H1 (cell line): ENCODE results near the gene NSF. TPM values are rescaled to one million over a fixed set of nuclear protein-coding genes. Genes with fewer than 3 reads are reported as not detected.

Source experiments
- CTCF ChIA-PET: fragments of 300-600 bp; sonication (Branson Sonifier 250); formaldehyde crosslinking; loops from one replicate; lab custom pipeline; 2021; ENCODE audit not compliant: partially characterized antibody; lab: Charles Lee
- POLR2A ChIA-PET: fragments of 300-600 bp; sonication (Branson Sonifier 250); formaldehyde crosslinking; loops from one replicate; lab custom pipeline; 2021; ENCODE audit warnings: inconsistent platforms; ENCODE audit not compliant: partially characterized antibody; lab: Charles Lee
- DNase-seq, 2 experiments: peaks; one replicate each; pipeline versions ENCODE4 v3.0.0 to v3.0.0-alpha.2; 2010 to 2022; ENCODE audit warnings: low spot score in 2 of 2, low read depth in 1 of 2, mixed read lengths in 1 of 2
- FAIRE-seq: peaks from 2 replicates; lab custom pipeline; 2011; peaks lifted over from hg19 to GRCh38; lab: Jason Lieb, UNC
- H2AFZ ChIP-seq: 2 replicates; pipeline ENCODE4 v1.8.1; 2012; ENCODE audit warnings: low read length, inconsistent platforms
- H2AK5ac ChIP-seq: 2 replicates; pipeline ENCODE4 v1.6.1; 2013; ENCODE audit warnings: low read depth, low read length
- H2BK120ac ChIP-seq: replicated peaks from 2 replicates; pipeline ENCODE3; 2013; ENCODE audit warnings: low read depth, low read length, inconsistent platforms
- H2BK12ac ChIP-seq: 2 replicates; pipeline ENCODE4 v1.6.1; 2013; ENCODE audit warnings: low read depth, low read length
- H2BK15ac ChIP-seq: 2 replicates; pipeline ENCODE4 v1.6.1; 2013; ENCODE audit warnings: low read length
- H2BK20ac ChIP-seq: 2 replicates; pipeline ENCODE4 v1.6.1; 2013; ENCODE audit warnings: low read length
- H2BK5ac ChIP-seq: 2 replicates; pipeline ENCODE4 v1.6.1; 2013; ENCODE audit warnings: low read depth, low read length
- H3K14ac ChIP-seq: 2 replicates; pipeline ENCODE4 v1.6.1; 2013; ENCODE audit warnings: inconsistent platforms; ENCODE audit not compliant: insufficient read length
- H3K18ac ChIP-seq: 2 replicates; pipeline ENCODE4 v1.6.1; 2013; ENCODE audit warnings: low read length; ENCODE audit errors: extremely low read depth
- H3K23ac ChIP-seq: 2 replicates; pipeline ENCODE4 v1.6.1; 2013; ENCODE audit warnings: inconsistent platforms; ENCODE audit not compliant: insufficient read length
- H3K23me2 ChIP-seq: 2 replicates; pipeline ENCODE4 v1.6.1; 2013; ENCODE audit warnings: low read depth, low read length
- H3K27ac ChIP-seq: 2 replicates; pipeline ENCODE4 v1.6.1; 2011; ENCODE audit warnings: low read depth, low read length, inconsistent platforms
- H3K27me3 ChIP-seq, 4 experiments: replicated peaks in 1 of 4; 1 replicate in 1 of 4; 2 replicates in 3 of 4; pipeline versions ENCODE4 v1.6.1 to v1.8.1; 2011 to 2013; ENCODE audit warnings: low read length in 3 of 4, mild to moderate bottlenecking in 3 of 4, inconsistent platforms in 2 of 4, mixed read lengths in 2 of 4, moderate library complexity in 1 of 4; ENCODE audit not compliant: control insufficient read depth in 3 of 4, insufficient read depth in 3 of 4; ENCODE audit errors: extremely low read depth in 1 of 4
- H3K36me3 ChIP-seq, 4 experiments: 2 replicates each; pipeline versions ENCODE4 v1.6.1 to v1.8.1; 2011 to 2013; ENCODE audit warnings: mild to moderate bottlenecking in 4 of 4, low read length in 3 of 4, moderate library complexity in 2 of 4, control low read depth in 1 of 4, inconsistent platforms in 1 of 4; ENCODE audit not compliant: insufficient read depth in 4 of 4, control insufficient read depth in 2 of 4
- H3K4ac ChIP-seq: replicated peaks from 2 replicates; pipeline ENCODE3; 2013; ENCODE audit warnings: low read length, low read depth, mixed read lengths, inconsistent platforms; ENCODE audit not compliant: insufficient read length
- H3K4me1 ChIP-seq, 4 experiments: replicated peaks in 1 of 4; 1 replicate in 1 of 4; 2 replicates in 3 of 4; pipeline versions ENCODE4 v1.6.1 to v1.8.1; 2011 to 2013; ENCODE audit warnings: low read length in 3 of 4, inconsistent platforms in 2 of 4, mixed read lengths in 1 of 4; ENCODE audit not compliant: insufficient read depth in 4 of 4, control insufficient read depth in 3 of 4
- H3K4me2 ChIP-seq, 2 experiments: 2 replicates each; pipeline versions ENCODE4 v1.6.1 to v1.8.1; 2011 to 2013; ENCODE audit warnings: low read depth in 2 of 2, low read length in 2 of 2, control low read depth in 1 of 2, inconsistent platforms in 1 of 2, mild to moderate bottlenecking in 1 of 2; ENCODE audit not compliant: insufficient read depth in 1 of 2
- H3K4me3 ChIP-seq, 4 experiments: fragments of 200-600, 300-600 bp in 1 of 4; sonication (generic), shearing (Covaris generic), sonication (Bioruptor Twin) in 1 of 4; 2 replicates each; pipeline versions ENCODE4 v1.5.1 to v1.8.1; 2011 to 2016; ENCODE audit warnings: low read length in 4 of 4, low read depth in 3 of 4, control low read depth in 2 of 4, inconsistent platforms in 2 of 4, mild to moderate bottlenecking in 2 of 4, mixed read lengths in 1 of 4, moderate library complexity in 1 of 4; ENCODE audit not compliant: insufficient read depth in 2 of 4; ENCODE audit errors: extremely low read depth in 1 of 4
- H3K56ac ChIP-seq: replicated peaks from 2 replicates; pipeline ENCODE3; 2013; ENCODE audit warnings: low read depth, mild to moderate bottlenecking, mixed read lengths, low read length, inconsistent platforms; ENCODE audit not compliant: insufficient read length
- H3K79me1 ChIP-seq: 2 replicates; pipeline ENCODE4 v1.6.1; 2013; ENCODE audit warnings: low read depth, low read length, control low read depth
- H3K79me2 ChIP-seq, 2 experiments: 2 replicates each; pipeline versions ENCODE4 v1.6.1 to v1.8.1; 2012 to 2013; ENCODE audit warnings: low read length in 2 of 2, mild to moderate bottlenecking in 2 of 2, inconsistent platforms in 1 of 2; ENCODE audit not compliant: insufficient read depth in 2 of 2, control insufficient read depth in 1 of 2
- H3K9ac ChIP-seq, 4 experiments: replicated peaks in 1 of 4; 1 replicate in 1 of 4; 2 replicates in 3 of 4; pipeline versions ENCODE4 v1.6.1 to v1.8.1; 2011 to 2013; ENCODE audit warnings: low read depth in 3 of 4, low read length in 3 of 4, control low read depth in 2 of 4, mild to moderate bottlenecking in 2 of 4, moderate library complexity in 2 of 4, inconsistent platforms in 1 of 4; ENCODE audit errors: extremely low read depth in 1 of 4
- H3K9me3 ChIP-seq, 2 experiments: 2 replicates each; pipeline versions ENCODE4 v1.6.1 to v1.8.1; 2012 to 2013; ENCODE audit warnings: mild to moderate bottlenecking in 2 of 2, moderate library complexity in 2 of 2, control low read depth in 1 of 2, inconsistent platforms in 1 of 2, low read depth in 1 of 2, low read length in 1 of 2, mixed read lengths in 1 of 2; ENCODE audit not compliant: insufficient read depth in 2 of 2
- H4K20me1 ChIP-seq, 2 experiments: replicated peaks in 1 of 2; 2 replicates each; pipeline versions ENCODE3 to v1.8.1; 2011 to 2013; ENCODE audit warnings: inconsistent platforms in 2 of 2, low read length in 2 of 2, mild to moderate bottlenecking in 1 of 2; ENCODE audit not compliant: insufficient read depth in 2 of 2, control insufficient read depth in 1 of 2
- H4K5ac ChIP-seq: 2 replicates; pipeline ENCODE4 v1.6.1; 2013; ENCODE audit warnings: low read length, low read depth, mixed read lengths, inconsistent platforms; ENCODE audit not compliant: insufficient read length
- H4K8ac ChIP-seq: 2 replicates; pipeline ENCODE4 v1.8.0; 2013; ENCODE audit warnings: mild to moderate bottlenecking, moderate library complexity, low read length, inconsistent platforms; ENCODE audit not compliant: insufficient read depth; ENCODE audit errors: extremely low read depth
- H4K91ac ChIP-seq: replicated peaks from 2 replicates; pipeline ENCODE3; 2013; ENCODE audit warnings: low read length, mixed read lengths, inconsistent platforms; ENCODE audit not compliant: insufficient read length
- ASH2L ChIP-seq: fragments of 200-600, 300-600 bp; sonication (generic); IDR thresholded peaks from one replicate; pipeline ENCODE4 v1.7.1; 2017; ENCODE audit warnings: low read length
- CBX5 ChIP-seq: fragments of 300-800, 300-1000 bp; sonication (generic); IDR thresholded peaks from 2 replicates; pipeline ENCODE4 v1.7.1; 2016; ENCODE audit warnings: antibody characterized with exemption, low read length, low read depth
- CREB1 ChIP-seq: IDR thresholded peaks from 2 replicates; pipeline ENCODE4 v1.6.1; 2012; ENCODE audit warnings: inconsistent platforms
- KDM4A ChIP-seq: IDR thresholded peaks from one replicate; pipeline ENCODE4 v1.7.1; 2012; ENCODE audit warnings: low read depth, mild to moderate bottlenecking, moderate library complexity, low read length, inconsistent platforms; ENCODE audit not compliant: severe bottlenecking
- NRF1 ChIP-seq: IDR thresholded peaks from 2 replicates; pipeline ENCODE4 v1.6.1; 2011; ENCODE audit warnings: mild to moderate bottlenecking, low read depth, low read length, improper control_type of control experiment
- POU5F1 ChIP-seq: IDR thresholded peaks from 2 replicates; pipeline ENCODE4 v1.6.1; 2011; ENCODE audit warnings: low read depth, mild to moderate bottlenecking, low read length, moderate library complexity
- RXRA ChIP-seq: IDR thresholded peaks from 2 replicates; pipeline ENCODE4 v1.6.1; 2011; ENCODE audit warnings: low read depth, mild to moderate bottlenecking, low read length, moderate library complexity; ENCODE audit not compliant: insufficient read depth
- SIN3A ChIP-seq, 2 experiments: IDR thresholded peaks in 1 of 2; conservative IDR thresholded peaks in 1 of 2; 2 replicates each; pipeline ENCODE4 v1.6.1; 2011 to 2012; ENCODE audit warnings: low read length in 2 of 2, improper control_type of control experiment in 1 of 2, low read depth in 1 of 2, mild to moderate bottlenecking in 1 of 2
- SIRT6 ChIP-seq: IDR thresholded peaks from one replicate; pipeline ENCODE4 v1.7.1; 2012; ENCODE audit warnings: low read length, inconsistent platforms
- SRF ChIP-seq: IDR thresholded peaks from 2 replicates; pipeline ENCODE4 v1.6.1; 2011; ENCODE audit warnings: mild to moderate bottlenecking, low read depth, low read length, moderate library complexity
- SUZ12 ChIP-seq: fragments of 200-600 bp; sonication (generic); IDR thresholded peaks from 2 replicates; pipeline ENCODE4 v1.6.1; 2012; ENCODE audit warnings: mild to moderate bottlenecking, inconsistent platforms, low read length, moderate library complexity, mixed read lengths
- YY1 ChIP-seq: IDR thresholded peaks from 2 replicates; pipeline ENCODE4 v1.6.1; 2011; ENCODE audit warnings: low read depth, mild to moderate bottlenecking, low read length
- WGBS, 2 experiments: shearing (Covaris generic) in 1 of 2; methylation state at CpG; one replicate each; pipeline versions ENCODE4 v1.1.6 to v1.1.7; 2013 to 2015; ENCODE audit warnings: low lambda C conversion rate in 2 of 2, mixed read lengths in 2 of 2, inconsistent platforms in 1 of 2, low coverage in 1 of 2, missing lambda C conversion rate in 1 of 2; ENCODE audit not compliant: insufficient replicate concordance in 2 of 2, insufficient coverage in 1 of 2, insufficient read length in 1 of 2; ENCODE audit errors: extremely low coverage in 1 of 2, missing lambda C conversion rate in 1 of 2; 5-methylcytosine and 5-hydroxymethylcytosine counted together
- polyA plus RNA-seq, 7 experiments: library from polyadenylated mRNA; depleted of rRNA in 3 of 7; stranded (reverse) in 5 of 7; unstranded in 2 of 7; fragments of >200 nt in 5 of 7; fragments of 200-250 nt in 2 of 7; gene quantifications; 1 replicate in 5 of 7; 2 replicates in 1 of 7; 4 replicates in 1 of 7; pipeline versions ENCODE4 v1.2.1 to v1.2.3, GENCODE V29; 2011 to 2013; ENCODE audit warnings: missing spikeins in 2 of 7, mixed read lengths in 2 of 7
- total RNA-seq: library from RNA; stranded (reverse); fragmentation: NEBNext Ultra II Directional; extraction: Animal tissue kit (Norgen Biotek cat#: 25700); gene quantifications from 2 replicates; pipeline ENCODE4 v1.2.1, GENCODE V29; 2021
- TF ChIP-seq, protein P1 (sequence below): IDR thresholded peaks from 2 replicates; pipeline ENCODE4 v1.6.1; 2012; ENCODE audit warnings: inconsistent platforms

The NSF gene
- total and polyA plus RNA-seq, 2 of the 8 experiments (the other 6 are each of a cell fraction or from before 2014, with no cell fraction given), result 13.0 to 27.7 TPM

DNA sequence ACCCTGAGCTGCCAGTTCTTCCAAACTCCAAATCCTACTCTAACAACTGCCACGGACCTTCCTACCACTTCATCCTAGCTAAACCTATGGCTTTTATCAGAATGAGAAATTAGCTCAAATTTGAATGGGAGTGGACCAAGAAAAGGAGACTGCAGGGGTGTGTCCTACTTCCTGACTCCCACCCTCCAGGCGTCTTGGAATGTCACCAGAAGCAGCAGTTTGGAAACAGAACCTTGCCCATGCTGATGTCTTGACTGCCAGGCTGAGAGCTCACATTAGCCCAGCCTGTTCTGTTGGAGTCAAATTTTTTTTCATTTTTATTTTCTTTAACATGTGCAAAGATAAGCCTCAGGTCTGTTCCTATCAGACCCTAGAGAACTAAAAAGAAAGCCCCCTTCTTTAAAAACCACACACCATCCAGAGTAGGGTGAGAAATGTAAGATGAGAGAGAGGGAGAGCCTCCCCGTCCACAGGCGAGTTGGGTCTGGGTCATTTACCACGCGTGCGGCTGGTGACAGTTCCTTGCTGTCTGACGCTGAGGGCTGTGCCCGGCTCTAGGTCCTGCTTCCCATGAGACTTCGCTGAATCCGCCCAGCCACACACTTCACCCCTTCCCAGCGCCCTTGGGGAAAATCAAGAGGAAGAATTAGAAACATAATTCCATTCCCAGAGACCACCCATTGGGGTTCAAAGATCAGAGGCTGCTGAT lies 173.7 kb downstream of the NSF start:
- Histone ChIP-seq H4K8ac (no peak overlapping the region), H2BK20ac (no peak overlapping the region), H3K36me3 (no peaks in the 10 kb centered on the region), H3K4me1 (peaks cover 0 to 2% (median 0%) of the 10 kb centered on the region in 4 experiments; a peak in 1 of 7 replicates), H3K27ac (no peak overlapping the region), H3K23me2 (no peaks in the 10 kb centered on the region), H3K9ac (no peak overlapping the region), H4K20me1 (peaks cover 3 to 7% of the 10 kb centered on the region in 2 experiments), H2BK15ac (peak overlapping the region; percentile 72; the same call in 1 of the 2 replicates), H3K23ac (no peak overlapping the region), H4K91ac (no peak overlapping the region), H2BK12ac (no peak overlapping the region), H3K4me3 (no peak overlapping the region), H2BK120ac (no peak overlapping the region), H3K9me3 (no peaks in the 10 kb centered on the region), H3K56ac (no peak overlapping the region), H2AK5ac (no peak overlapping the region), H4K5ac (no peak overlapping the region), H3K4me2 (no peak overlapping the region), H3K18ac (peak overlapping the region; percentile 27; the same call in 1 of the 2 replicates), H3K79me2 (no peaks in the 10 kb centered on the region), H3K4ac (no peak overlapping the region), H3K14ac (no peak overlapping the region), H2AFZ (no peak overlapping the region), H3K79me1 (no peaks in the 10 kb centered on the region), H3K27me3 (peaks cover 7 to 20% (median 17%) of the 10 kb centered on the region in 4 experiments), H2BK5ac (no peak overlapping the region)
- POLR2A ChIA-PET, result interaction anchor here (1.0 kb wide), 1 partner anchor 9 kb away, joined by 5 read pairs; no protein-coding TSS in a partner anchor
- FAIRE-seq, result no peak
- DNase-seq, result peak in 1 of 2 experiments; percentile 29
- WGBS, 2 experiments, result 84% methylated on average over 12 of the region's 12 CpGs; no CpG with 5 or more reads in 1 of the 2 experiments
- CTCF ChIA-PET, result interaction anchor here (0.6 to 2.4 kb wide), 8 partner anchors 14 to 79 kb away, joined by 3 to 10 read pairs (median 3); no protein-coding TSS in a partner anchor
- TF ChIP-seq, protein P1, sequence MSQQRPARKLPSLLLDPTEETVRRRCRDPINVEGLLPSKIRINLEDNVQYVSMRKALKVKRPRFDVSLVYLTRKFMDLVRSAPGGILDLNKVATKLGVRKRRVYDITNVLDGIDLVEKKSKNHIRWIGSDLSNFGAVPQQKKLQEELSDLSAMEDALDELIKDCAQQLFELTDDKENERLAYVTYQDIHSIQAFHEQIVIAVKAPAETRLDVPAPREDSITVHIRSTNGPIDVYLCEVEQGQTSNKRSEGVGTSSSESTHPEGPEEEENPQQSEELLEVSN, result no peak
- TF ChIP-seq SUZ12, result no peak
- TF ChIP-seq NRF1, result no peak
- no peak for TF ChIP-seq SIRT6
- TF ChIP-seq SIN3A (conservative IDR thresholded peaks at IDR 0.05 in 1 of 2, IDR thresholded peaks at IDR 0.05 in 1 of 2; ENCODE audit: low read depth in 1 of 2, low read length in 2 of 2), result no peak
- no peak for TF ChIP-seq KDM4A
- TF ChIP-seq YY1, result no peak
- no peak for TF ChIP-seq POU5F1
- no peak for TF ChIP-seq RXRA
- TF ChIP-seq SRF, result no peak
- TF ChIP-seq CREB1, result no peak
- TF ChIP-seq ASH2L, result no peak
- no peak for TF ChIP-seq CBX5
